Measurements from ENCODE around the gene SRSF6.
"Not testable (repeated sequence)": the region's sequence is repeated elsewhere in the genome, so short reads cannot be mapped to it uniquely, and the experiment has no call there.

SRSF6 gene

GRCh38 chr20:43438578-43439316 lies 18.9 kb upstream of the SRSF6 start:
- H3K4me3 ChIP-seq (ENCODE audit: low read depth, low read length): no peak overlapping the region
- no peak for DNase-seq (ENCODE audit: low read depth)
- no peak for TF ChIP-seq CTCF (conservative IDR thresholded peaks at IDR 0.05; ENCODE audit: low read depth, low read length)

DNA sequence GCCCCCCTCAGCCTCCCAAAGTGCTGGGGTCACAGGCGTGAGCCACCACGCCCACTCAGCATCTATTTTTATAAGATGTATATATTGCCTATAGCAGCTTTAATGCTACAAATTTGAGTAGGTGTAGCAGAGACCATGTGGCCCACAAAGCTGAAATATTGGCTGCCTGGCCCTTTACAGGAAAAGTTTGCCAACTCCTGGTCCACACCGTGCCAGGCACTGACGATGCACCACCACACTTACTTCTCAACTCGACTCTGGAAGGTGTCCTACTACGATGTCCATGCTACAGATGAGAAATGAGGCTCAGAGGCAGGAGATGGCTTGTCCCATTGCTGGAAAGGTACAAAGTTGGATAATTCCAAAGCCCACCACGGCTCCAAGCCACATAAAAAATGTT lies 17.2 kb upstream of the SRSF6 start:
- no peak for TF ChIP-seq CTCF (conservative IDR thresholded peaks at IDR 0.05; ENCODE audit: low read depth, low read length)
- no peak overlapping the region for H3K4me3 ChIP-seq (ENCODE audit: low read depth, low read length)
- no peak for DNase-seq (ENCODE audit: low read depth)

DNA sequence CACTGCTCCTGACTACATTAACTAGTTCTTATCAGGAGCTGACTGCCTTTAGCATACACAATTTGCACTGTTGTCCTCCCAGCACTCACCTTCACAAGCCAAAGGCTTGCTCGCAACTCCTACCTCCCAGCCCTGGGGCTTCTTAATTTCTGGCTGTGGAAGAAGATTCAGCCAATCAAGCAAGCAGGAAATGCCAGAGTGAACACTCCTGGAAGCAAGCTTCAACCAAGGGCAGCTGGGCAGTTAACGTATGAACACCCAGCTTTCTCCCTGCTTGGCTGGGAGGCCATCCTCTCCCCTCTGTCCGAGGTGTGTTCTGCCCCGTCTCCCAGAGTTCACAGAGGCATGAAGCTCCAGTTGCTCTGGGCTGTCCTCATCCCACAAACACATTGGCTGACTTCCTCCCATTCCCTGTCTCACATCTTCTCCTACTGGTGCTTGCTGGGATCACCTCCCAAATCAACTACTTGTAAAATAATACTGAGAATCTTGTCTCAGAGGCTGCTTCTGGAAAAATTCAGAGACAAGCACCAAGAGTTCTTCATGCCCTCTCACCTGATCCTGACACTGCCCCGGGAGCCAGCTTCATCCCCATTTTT lies 15.3 kb upstream of the SRSF6 start:
- peak; percentile 29 for TF ChIP-seq CTCF (conservative IDR thresholded peaks at IDR 0.05; ENCODE audit: low read depth, low read length)
- DNase-seq (ENCODE audit: low read depth): peak; percentile 26
- H3K4me3 ChIP-seq (ENCODE audit: low read depth, low read length): no peak overlapping the region

DNA sequence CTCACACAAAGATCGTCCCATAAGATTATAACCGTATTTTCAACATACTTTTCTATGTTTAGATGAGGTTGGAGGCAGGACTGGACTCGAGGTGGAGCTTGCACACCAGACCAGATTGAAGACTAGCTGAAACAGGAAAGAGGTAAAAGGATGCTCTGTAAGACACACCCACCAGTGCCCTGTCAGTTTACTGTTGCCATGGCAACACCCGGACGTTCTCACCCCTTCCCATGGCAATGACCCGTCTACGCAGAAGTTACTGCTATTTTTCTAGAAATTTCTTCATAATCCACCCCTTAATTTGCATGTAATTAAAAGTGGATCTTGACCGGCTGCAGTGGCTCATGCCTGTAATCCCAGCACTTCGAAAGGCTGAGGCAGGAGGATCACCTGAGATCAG lies 13.6 kb upstream of the SRSF6 start:
- H3K4me3 ChIP-seq (ENCODE audit: low read depth, low read length): no peak overlapping the region
- no peak for DNase-seq (ENCODE audit: low read depth)
- no peak for TF ChIP-seq CTCF (conservative IDR thresholded peaks at IDR 0.05; ENCODE audit: low read depth, low read length)

GRCh38 chr20:43446361-43446879 lies 11.3 kb upstream of the SRSF6 start:
- no peak for TF ChIP-seq CTCF (conservative IDR thresholded peaks at IDR 0.05; ENCODE audit: low read depth, low read length)
- H3K4me3 ChIP-seq (ENCODE audit: low read depth, low read length): no peak overlapping the region
- no peak for DNase-seq (ENCODE audit: low read depth)

DNA sequence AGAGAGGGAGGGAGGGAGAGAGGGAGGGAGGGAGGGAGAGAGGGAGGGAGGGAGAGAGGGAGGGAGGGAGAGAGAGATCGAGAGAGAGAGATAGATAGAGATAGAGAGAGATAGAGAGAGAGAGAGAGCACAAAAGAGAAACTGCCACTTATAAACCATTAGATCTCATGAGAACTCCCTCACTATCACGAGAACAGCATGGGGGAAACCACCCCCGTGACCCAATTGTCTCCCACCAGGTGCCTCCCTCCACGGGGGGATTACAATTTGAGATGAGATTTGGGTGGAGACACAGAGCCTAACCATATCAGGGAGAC lies 9.3 kb upstream of the SRSF6 start:
- not testable (repeated sequence) for DNase-seq (ENCODE audit: low read depth); H3K4me3 ChIP-seq (ENCODE audit: low read depth, low read length)

GRCh38 chr20:43448748-43449535 lies 8.8 kb upstream of the SRSF6 start:
- DNase-seq (ENCODE audit: low read depth): peak; percentile 67
- TF ChIP-seq CTCF (conservative IDR thresholded peaks at IDR 0.05; ENCODE audit: low read depth, low read length): peak; percentile 87
- no peak overlapping the region for H3K4me3 ChIP-seq (ENCODE audit: low read depth, low read length)
